MCF 10A (cell line): ENCODE results near the gene ATP13A1. TPM values are rescaled to one million over a fixed set of nuclear protein-coding genes. Genes with fewer than 3 reads are reported as not detected.

Experiments used
- BruUV-seq: library from RNA; stranded (reverse); fragments of 400-500 nt; replicated peaks from 2 replicates; lab custom pipeline; 2021; lab: Mats Ljungman, UMichigan
- CTCF ChIA-PET: fragments of 300-600 bp; sonication (Branson Sonifier 250); formaldehyde crosslinking; extraction: SDS; loops from one replicate; lab custom pipeline; 2021; ENCODE audit warnings: antibody characterized with exemption, inconsistent platforms; lab: Yijun Ruan, JAX
- POLR2A ChIA-PET: fragments of 300-600, 350-650 bp; sonication (Branson Sonifier 250); formaldehyde crosslinking; extraction: SDS; loops from one replicate; lab custom pipeline; 2020; ENCODE audit warnings: antibody characterized with exemption, inconsistent platforms; lab: Yijun Ruan, JAX
- DNase-seq: peaks from one replicate; pipeline ENCODE4 v3.0.0-alpha.2; 2018; ENCODE audit not compliant: unreplicated experiment
- H3K27ac Mint-ChIP-seq: one replicate; pipeline ENCODE4 v1.8.0; 2022; ENCODE audit warnings: mild to moderate bottlenecking, low read depth, mixed read lengths; ENCODE audit not compliant: unreplicated experiment
- H3K27me3 Mint-ChIP-seq: one replicate; pipeline ENCODE4 v1.8.0; 2022; ENCODE audit warnings: mixed read lengths; ENCODE audit not compliant: insufficient read depth, unreplicated experiment
- H3K36me3 Mint-ChIP-seq: one replicate; pipeline ENCODE4 v1.8.0; 2022; ENCODE audit warnings: mild to moderate bottlenecking, moderate library complexity, mixed read lengths; ENCODE audit not compliant: insufficient read depth, unreplicated experiment
- H3K4me1 Mint-ChIP-seq: one replicate; pipeline ENCODE4 v1.8.0; 2022; ENCODE audit warnings: mixed read lengths; ENCODE audit not compliant: insufficient read depth, unreplicated experiment
- H3K4me3 Mint-ChIP-seq: one replicate; pipeline ENCODE4 v1.8.0; 2022; ENCODE audit warnings: mild to moderate bottlenecking, moderate library complexity, mixed read lengths; ENCODE audit not compliant: unreplicated experiment
- H3K9me3 Mint-ChIP-seq: one replicate; pipeline ENCODE4 v1.8.0; 2022; ENCODE audit warnings: mixed read lengths; ENCODE audit not compliant: unreplicated experiment
- intact Hi-C: fragments of 100-400 bp; cut with micrococcal nuclease; formaldehyde crosslinking; loops from 2 replicates; pipeline ENCODE4 v1.14.1; 2022
- total RNA-seq: library from RNA; stranded (reverse); gene quantifications from 2 replicates; pipeline ENCODE4 v1.2.3, GENCODE V29; 2022
- TF ChIP-seq, protein P1 (sequence below): fragments of 200-600 bp; IDR thresholded peaks from one replicate; pipeline ENCODE4 v1.8.0; 2022; ENCODE audit warnings: antibody characterized with exemption, mild to moderate bottlenecking; ENCODE audit not compliant: unreplicated experiment

The ATP13A1 gene
- total RNA-seq, 1 experiment from 2014 or later = 63.9 TPM

DNA sequence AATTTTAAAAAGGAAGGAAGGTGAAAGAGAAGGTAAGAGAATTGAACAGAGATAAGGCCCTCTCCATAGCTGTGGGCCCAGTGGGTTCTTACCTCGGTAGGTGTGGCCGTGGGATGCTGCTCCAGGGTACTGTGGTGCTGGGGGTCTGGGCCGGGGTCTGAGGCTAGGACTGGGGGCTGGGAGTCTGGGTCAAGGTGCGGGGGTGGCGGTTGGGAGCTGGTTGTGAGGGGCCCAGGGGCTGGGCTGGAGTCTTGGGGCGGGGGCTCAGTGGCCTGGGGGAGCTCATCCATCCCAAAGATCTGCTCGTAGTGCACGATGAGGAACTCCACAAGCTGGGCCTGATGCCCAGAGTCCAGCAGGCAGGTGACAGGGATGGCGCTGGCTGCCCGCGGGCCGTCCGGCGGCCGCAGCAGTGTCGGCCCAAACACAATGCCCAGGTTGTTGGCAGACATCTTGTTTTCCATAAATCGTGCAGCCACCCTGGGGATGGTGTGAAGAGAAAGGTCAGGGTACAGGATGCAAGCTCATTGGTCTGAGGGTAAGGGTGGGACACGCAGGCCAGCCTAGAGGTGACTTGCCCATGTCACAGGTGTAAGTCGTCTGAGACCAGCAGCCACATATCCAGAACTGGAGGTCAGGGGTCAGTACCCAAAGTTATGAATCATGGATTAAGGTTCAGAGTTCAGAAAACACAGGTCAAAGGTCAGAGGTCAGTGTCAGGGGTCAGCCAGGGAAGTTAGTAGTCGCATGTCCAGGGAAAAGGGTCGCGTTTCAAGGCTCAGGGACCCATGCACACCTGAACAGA, 29.6 kb downstream of the ATP13A1 start:
- H3K27ac Mint-ChIP-seq = no peak overlapping the region
- intact Hi-C loops = no loop called here
- peaks cover 2% of the 10 kb centered on the region for H3K4me1 Mint-ChIP-seq
- CTCF ChIA-PET = interaction anchor here (0.7 to 1.7 kb wide), 4 partner anchors 10 to 102 kb away, joined by 3 to 4 read pairs (median 3); partner anchors contain the start of gene GMIP
- H3K9me3 Mint-ChIP-seq = no peaks in the 10 kb centered on the region
- DNase-seq = no peak
- H3K36me3 Mint-ChIP-seq = peaks cover 18% of the 10 kb centered on the region
- POLR2A ChIA-PET = interaction anchor here (0.7 kb wide), 1 partner anchor 83 kb away, joined by 3 read pairs; no protein-coding TSS in a partner anchor
- TF ChIP-seq, protein P1, sequence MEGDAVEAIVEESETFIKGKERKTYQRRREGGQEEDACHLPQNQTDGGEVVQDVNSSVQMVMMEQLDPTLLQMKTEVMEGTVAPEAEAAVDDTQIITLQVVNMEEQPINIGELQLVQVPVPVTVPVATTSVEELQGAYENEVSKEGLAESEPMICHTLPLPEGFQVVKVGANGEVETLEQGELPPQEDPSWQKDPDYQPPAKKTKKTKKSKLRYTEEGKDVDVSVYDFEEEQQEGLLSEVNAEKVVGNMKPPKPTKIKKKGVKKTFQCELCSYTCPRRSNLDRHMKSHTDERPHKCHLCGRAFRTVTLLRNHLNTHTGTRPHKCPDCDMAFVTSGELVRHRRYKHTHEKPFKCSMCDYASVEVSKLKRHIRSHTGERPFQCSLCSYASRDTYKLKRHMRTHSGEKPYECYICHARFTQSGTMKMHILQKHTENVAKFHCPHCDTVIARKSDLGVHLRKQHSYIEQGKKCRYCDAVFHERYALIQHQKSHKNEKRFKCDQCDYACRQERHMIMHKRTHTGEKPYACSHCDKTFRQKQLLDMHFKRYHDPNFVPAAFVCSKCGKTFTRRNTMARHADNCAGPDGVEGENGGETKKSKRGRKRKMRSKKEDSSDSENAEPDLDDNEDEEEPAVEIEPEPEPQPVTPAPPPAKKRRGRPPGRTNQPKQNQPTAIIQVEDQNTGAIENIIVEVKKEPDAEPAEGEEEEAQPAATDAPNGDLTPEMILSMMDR = no peak
- no TSS peak for BruUV-seq
- H3K4me3 Mint-ChIP-seq = no peak overlapping the region
- H3K27me3 Mint-ChIP-seq = no peaks in the 10 kb centered on the region

DNA sequence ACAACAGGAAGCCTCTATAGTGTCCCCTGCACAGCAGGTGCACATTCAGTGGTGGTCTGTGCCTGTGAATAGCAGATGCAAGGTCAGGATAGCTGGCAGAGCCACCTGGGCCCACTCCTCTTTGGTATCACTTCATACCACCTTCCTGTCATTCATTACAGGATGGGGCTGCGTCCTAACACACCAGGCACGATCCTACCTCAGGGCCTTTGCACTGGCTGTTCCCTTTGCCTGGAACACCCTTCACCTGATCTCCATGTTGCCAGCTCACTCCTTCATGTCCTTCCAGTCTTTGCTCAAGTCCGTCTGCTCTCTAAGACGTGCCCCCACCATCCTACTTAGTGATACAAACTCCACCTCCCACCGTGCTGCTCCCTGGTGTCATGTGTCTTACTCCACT, 30.8 kb downstream of the ATP13A1 start:
- intact Hi-C loops = no loop called here
- no peak for DNase-seq
- no peaks in the 10 kb centered on the region for H3K9me3 Mint-ChIP-seq
- H3K27ac Mint-ChIP-seq = no peak overlapping the region
- TF ChIP-seq, protein P1 = no peak
- no peaks in the 10 kb centered on the region for H3K27me3 Mint-ChIP-seq
- peaks cover 20% of the 10 kb centered on the region for H3K36me3 Mint-ChIP-seq
- peaks cover 6% of the 10 kb centered on the region for H3K4me1 Mint-ChIP-seq
- H3K4me3 Mint-ChIP-seq = no peak overlapping the region
- POLR2A ChIA-PET = no interaction called here
- CTCF ChIA-PET = interaction anchor here (0.6 to 1.4 kb wide), 3 partner anchors 78 to 266 kb away, joined by 3 read pairs; no protein-coding TSS in a partner anchor
- BruUV-seq = no TSS peak

DNA sequence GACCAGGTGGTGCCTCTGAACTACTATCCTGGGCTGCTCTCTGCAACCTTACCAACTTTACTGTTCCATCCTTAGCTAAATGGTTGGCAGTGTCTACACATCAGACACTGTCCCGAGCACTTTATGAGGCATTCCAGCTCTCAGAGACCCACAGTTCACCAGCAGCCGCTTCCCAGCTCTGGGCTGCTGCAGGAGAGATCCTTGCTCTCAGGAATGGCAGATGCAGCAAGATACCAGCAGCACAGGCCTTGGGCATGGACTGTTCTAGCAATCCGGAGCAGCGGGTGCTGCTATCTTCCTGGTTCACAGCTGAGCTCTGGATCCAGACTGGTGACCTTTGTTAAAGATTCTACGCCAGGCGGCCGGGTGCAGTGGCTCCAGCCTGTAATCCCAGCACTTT, 32.1 kb downstream of the ATP13A1 start:
- DNase-seq = no peak
- Mint-ChIP-seq H3K36me3 (peaks cover 31% of the 10 kb centered on the region), H3K9me3 (no peaks in the 10 kb centered on the region), H3K27me3 (no peaks in the 10 kb centered on the region), H3K4me1 (peaks cover 13% of the 10 kb centered on the region), H3K27ac (no peak overlapping the region), H3K4me3 (no peak overlapping the region)
- TF ChIP-seq, protein P1 = no peak
- no TSS peak for BruUV-seq
- intact Hi-C loops = no loop called here
- ChIA-PET CTCF (interaction anchor here (1.0 kb wide), 1 partner anchor 99 kb away, joined by 6 read pairs; no protein-coding TSS in a partner anchor), POLR2A (interaction anchor here (1.3 kb wide), 1 partner anchor 9 kb away, joined by 3 read pairs; no protein-coding TSS in a partner anchor)

DNA sequence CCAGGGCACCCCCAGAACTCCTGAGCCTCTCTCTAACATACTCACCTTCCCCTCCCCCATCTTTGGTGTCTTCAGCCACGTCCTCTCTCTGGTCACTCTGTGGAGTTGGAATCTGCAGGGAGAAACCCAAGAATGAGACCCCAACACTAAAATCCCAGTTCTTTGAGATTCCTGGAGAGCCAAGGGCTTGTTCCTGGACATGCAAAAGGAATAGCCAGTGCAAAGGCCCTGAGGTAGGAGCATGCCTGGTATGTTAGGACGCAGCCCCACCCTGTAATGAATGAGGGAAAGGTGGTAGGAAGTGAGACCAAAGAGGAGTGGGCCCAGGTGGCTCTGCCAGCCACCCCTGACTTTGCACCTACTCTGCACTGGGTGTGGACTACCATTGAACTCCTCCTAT, 33.0 kb downstream of the ATP13A1 start:
- BruUV-seq = no TSS peak
- no peak for DNase-seq
- peaks cover 13% of the 10 kb centered on the region for H3K4me1 Mint-ChIP-seq
- H3K4me3 Mint-ChIP-seq = no peak overlapping the region
- H3K9me3 Mint-ChIP-seq = no peaks in the 10 kb centered on the region
- POLR2A ChIA-PET = no interaction called here
- CTCF ChIA-PET = no interaction called here
- intact Hi-C loops = no loop called here
- H3K36me3 Mint-ChIP-seq = peaks cover 37% of the 10 kb centered on the region
- no peak overlapping the region for H3K27ac Mint-ChIP-seq
- TF ChIP-seq, protein P1 = no peak
- no peaks in the 10 kb centered on the region for H3K27me3 Mint-ChIP-seq
